K562 (cell line): Measurements from ENCODE around the gene ARL16. TPM values are rescaled to one million over a fixed set of nuclear protein-coding genes. Genes with fewer than 3 reads are reported as not detected.
A peak's percentile ranks its signal among the peaks of the same experiment; 100 is the strongest.

Experiments used
- ATAC-seq: fragments of 200-7000 bp; cut with Tn5 transposase; 3 replicates; pipeline ENCODE4 v1.9.1; 2020; ENCODE audit warnings: moderate library complexity
- BruUV-seq: library from RNA; stranded (reverse); fragments of 400-500 nt; replicated peaks from 2 replicates; lab custom pipeline; 2021; lab: Mats Ljungman, UMichigan
- CTCF ChIA-PET: fragments of 300-600 bp; formaldehyde crosslinking; extraction: SDS; loops from one replicate; lab custom pipeline; 2021; ENCODE audit warnings: low intra/inter-chr PET ratio; lab: Yijun Ruan, JAX
- POLR2A ChIA-PET: fragments of 300-600, 350-650 bp; sonication (Branson Sonifier 250); formaldehyde crosslinking; extraction: SDS; loops from one replicate; lab custom pipeline; 2021; ENCODE audit warnings: antibody characterized with exemption, inconsistent platforms; lab: Yijun Ruan, JAX
- DNase-seq, 4 experiments: peaks; one replicate each; pipeline versions ENCODE4 v3.0.0 to v3.0.0-alpha.2; 2011 to 2018; ENCODE audit warnings: low spot score in 3 of 4, mixed read lengths in 3 of 4; ENCODE audit errors: extremely low read depth in 1 of 4
- FAIRE-seq: peaks from 2 replicates; lab custom pipeline; 2011; peaks lifted over from hg19 to GRCh38; lab: Jason Lieb, UNC
- H2AFZ ChIP-seq: 2 replicates; pipeline ENCODE4 v1.6.0; 2011; ENCODE audit warnings: low read depth, low read length, control low read depth, inconsistent platforms
- H3K27ac ChIP-seq: fragments of 200-600 bp; 3 replicates; pipeline ENCODE4 v1.8.0; 2011; ENCODE audit warnings: low read depth, mild to moderate bottlenecking, control low read depth, inconsistent platforms, low read length, moderate library complexity, mixed read lengths; ENCODE audit errors: extremely low read depth
- H3K27me3 ChIP-seq, 2 experiments: fragments of 300-600 bp in 1 of 2; 2 replicates in 1 of 2; 3 replicates in 1 of 2; pipeline versions ENCODE4 v1.6.0 to v1.8.0; 2011; ENCODE audit warnings: inconsistent platforms in 2 of 2, low read length in 2 of 2, mild to moderate bottlenecking in 1 of 2, mixed read lengths in 1 of 2, moderate library complexity in 1 of 2; ENCODE audit not compliant: control insufficient read depth in 2 of 2, insufficient read depth in 2 of 2
- H3K36me3 ChIP-seq: fragments of 300-600 bp; 3 replicates; pipeline ENCODE4 v1.8.0; 2011; ENCODE audit warnings: mild to moderate bottlenecking, low read length, inconsistent platforms; ENCODE audit not compliant: control insufficient read depth, insufficient read depth
- H3K4me1 ChIP-seq, 2 experiments: fragments of 200-600 bp in 1 of 2; replicated peaks in 1 of 2; 2 replicates in 1 of 2; 3 replicates in 1 of 2; pipeline versions ENCODE4 v1.5.1 to v1.8.0; 2011; ENCODE audit warnings: inconsistent platforms in 2 of 2, low read length in 2 of 2, mild to moderate bottlenecking in 1 of 2, mixed read lengths in 1 of 2, moderate library complexity in 1 of 2; ENCODE audit not compliant: control insufficient read depth in 2 of 2, insufficient read depth in 2 of 2
- H3K4me2 ChIP-seq: 2 replicates; pipeline ENCODE4 v1.6.1; 2011; ENCODE audit warnings: low read length, control low read depth, inconsistent platforms, mixed read lengths; ENCODE audit not compliant: insufficient read depth
- H3K4me3 ChIP-seq: fragments of 200-600 bp; sonication (generic), shearing (Covaris generic); 2 replicates; pipeline ENCODE4 v1.5.1; 2016; ENCODE audit warnings: control low read depth, inconsistent platforms
- H3K79me2 ChIP-seq: fragments of 200-600 bp; 3 replicates; pipeline ENCODE4 v1.8.0; 2011; ENCODE audit warnings: low read length, inconsistent platforms; ENCODE audit not compliant: control insufficient read depth, insufficient read depth
- H3K9ac ChIP-seq, 2 experiments: 2 replicates each; pipeline versions ENCODE4 v1.6.0 to v1.6.1; 2011; ENCODE audit warnings: low read depth in 2 of 2, low read length in 2 of 2, control low read depth in 1 of 2, inconsistent platforms in 1 of 2, mild to moderate bottlenecking in 1 of 2, mixed read lengths in 1 of 2; ENCODE audit not compliant: insufficient read depth in 1 of 2
- H3K9me1 ChIP-seq: one replicate; pipeline ENCODE4 v1.6.0; 2011; ENCODE audit warnings: inconsistent platforms, mild to moderate bottlenecking, low read length, moderate library complexity; ENCODE audit not compliant: control insufficient read depth, insufficient read depth
- H3K9me3 ChIP-seq: replicated peaks from 2 replicates; pipeline ENCODE4 v1.5.1; 2011; ENCODE audit warnings: low read depth, low read length, inconsistent platforms; ENCODE audit not compliant: control insufficient read depth, insufficient read depth
- H4K20me1 ChIP-seq: replicated peaks from 2 replicates; pipeline ENCODE4 v1.6.1; 2011; ENCODE audit warnings: low read length, inconsistent platforms, mixed read lengths; ENCODE audit not compliant: control insufficient read depth, insufficient read depth
- NR2F6 ChIP-seq: fragments of 450-650 bp; formaldehyde crosslinking; IDR thresholded peaks from 2 replicates; pipeline ENCODE4 v1.4.0; 2020; ENCODE audit warnings: mild to moderate bottlenecking
- PHF21A ChIP-seq: fragments of 450-650 bp; IDR thresholded peaks from 2 replicates; pipeline ENCODE4 v1.6.1; 2017; ENCODE audit warnings: low read depth, borderline replicate concordance
- ZBTB33 ChIP-seq: sonication (generic); formaldehyde crosslinking; IDR thresholded peaks from 2 replicates; pipeline ENCODE4 v1.8.1; 2023; ENCODE audit warnings: mild to moderate bottlenecking, missing genetic modification reagents
- ZNF232 ChIP-seq: sonication (generic); formaldehyde crosslinking; IDR thresholded peaks from 2 replicates; pipeline ENCODE4 v1.8.0; 2022; ENCODE audit warnings: mild to moderate bottlenecking, missing genetic modification reagents
- WGBS: fragments of 100-300 bp; shearing (Covaris generic); methylation state at CpG from one replicate; pipeline ENCODE4 v1.1.6; 2016; ENCODE audit warnings: low coverage, mixed read lengths; ENCODE audit not compliant: insufficient coverage; ENCODE audit errors: missing lambda C conversion rate; 5-methylcytosine and 5-hydroxymethylcytosine counted together
- in situ Hi-C: fragments of 300-500 bp; cut with MboI; formaldehyde crosslinking; loops from 4 replicates; pipeline ENCODE4 v1.15.0; 2018; ENCODE audit warnings: inconsistent platforms, mixed read lengths
- intact Hi-C: fragments of 100-400 bp; cut with micrococcal nuclease; formaldehyde crosslinking; loops from 2 replicates; pipeline ENCODE4 v1.14.2; 2022
- polyA plus RNA-seq, 8 experiments: library from polyadenylated mRNA; depleted of rRNA in 4 of 8; stranded (reverse) in 5 of 8; unstranded in 3 of 8; fragments of >200 nt; fragmentation: Nextera tagmentation in 2 of 8; fragmentation: Illumina TruSeq in 1 of 8; extraction: Ambion mirVana in 2 of 8; extraction: Trizol in 1 of 8; gene quantifications; 2 replicates each; pipeline versions ENCODE4 v1.2.1 to v1.2.3, GENCODE V29; 2011 to 2014; ENCODE audit warnings: inconsistent platforms in 1 of 8, missing spikeins in 1 of 8
- total RNA-seq, 7 experiments: library from RNA; depleted of rRNA in 6 of 7; stranded (reverse); fragments of >200 nt in 6 of 7; fragmentation: Illumina TruSeq in 2 of 7; extraction: Trizol in 2 of 7; gene quantifications; 2 replicates each; pipeline versions ENCODE4 v1.2.1 to v1.2.3, GENCODE V29; 2011 to 2021; ENCODE audit warnings: low replicate concordance in 1 of 7

The ARL16 gene
- total and polyA plus RNA-seq, 9 of the 15 experiments (the other 6 are each of a cell fraction or from before 2014, with no cell fraction given): 5.4 to 32.4 (median 22.6) TPM

- WGBS: 98% methylated on average over 17 of the region's 17 CpGs
- in situ Hi-C loops: no loop called here
- no peak for FAIRE-seq
These were observed 22.6 kb upstream of the ARL16 start for GRCh38 chr17:81706232-81706611.

More at GRCh38 chr17:81706232-81706611, 22.6 kb upstream of the ARL16 start:
- no peak for ATAC-seq
- DNase-seq: no peak
- Histone ChIP-seq H2AFZ (no peak overlapping the region), H3K27me3 (no peaks in the 10 kb centered on the region), H3K36me3 (peaks cover 63% of the 10 kb centered on the region), H3K9me1 (peaks cover 2% of the 10 kb centered on the region), H3K27ac (no peak overlapping the region), H3K4me1 (peaks cover 18 to 72% of the 10 kb centered on the region in 2 experiments), H3K79me2 (peaks cover 53% of the 10 kb centered on the region), H4K20me1 (peaks cover 11% of the 10 kb centered on the region), H3K9me3 (no peaks in the 10 kb centered on the region), H3K4me2 (no peak overlapping the region), H3K4me3 (no peak overlapping the region), H3K9ac (peak overlapping the region in 1 of 2 experiments; percentile 24; a peak in 1 of 4 replicates)
- POLR2A ChIA-PET: interaction anchor here (0.6 to 1.6 kb wide), 3 partner anchors 14 to 38 kb away, joined by 3 to 4 read pairs (median 3); no protein-coding TSS in a partner anchor
- intact Hi-C loops: no loop called here
- TF ChIP-seq PHF21A (no peak), NR2F6 (CRISPR knock-in tag) (no peak), ZNF232 (CRISPR knock-in tag) (no peak), ZBTB33 (CRISPR knock-in tag) (peak; percentile 82)
- CTCF ChIA-PET: no interaction called here
- no TSS peak for BruUV-seq
